ENCODE measurements around the gene RPS6KC1. TPM values are rescaled to one million over a fixed set of nuclear protein-coding genes. Genes with fewer than 3 reads are reported as not detected.

The RPS6KC1 gene, protein sequence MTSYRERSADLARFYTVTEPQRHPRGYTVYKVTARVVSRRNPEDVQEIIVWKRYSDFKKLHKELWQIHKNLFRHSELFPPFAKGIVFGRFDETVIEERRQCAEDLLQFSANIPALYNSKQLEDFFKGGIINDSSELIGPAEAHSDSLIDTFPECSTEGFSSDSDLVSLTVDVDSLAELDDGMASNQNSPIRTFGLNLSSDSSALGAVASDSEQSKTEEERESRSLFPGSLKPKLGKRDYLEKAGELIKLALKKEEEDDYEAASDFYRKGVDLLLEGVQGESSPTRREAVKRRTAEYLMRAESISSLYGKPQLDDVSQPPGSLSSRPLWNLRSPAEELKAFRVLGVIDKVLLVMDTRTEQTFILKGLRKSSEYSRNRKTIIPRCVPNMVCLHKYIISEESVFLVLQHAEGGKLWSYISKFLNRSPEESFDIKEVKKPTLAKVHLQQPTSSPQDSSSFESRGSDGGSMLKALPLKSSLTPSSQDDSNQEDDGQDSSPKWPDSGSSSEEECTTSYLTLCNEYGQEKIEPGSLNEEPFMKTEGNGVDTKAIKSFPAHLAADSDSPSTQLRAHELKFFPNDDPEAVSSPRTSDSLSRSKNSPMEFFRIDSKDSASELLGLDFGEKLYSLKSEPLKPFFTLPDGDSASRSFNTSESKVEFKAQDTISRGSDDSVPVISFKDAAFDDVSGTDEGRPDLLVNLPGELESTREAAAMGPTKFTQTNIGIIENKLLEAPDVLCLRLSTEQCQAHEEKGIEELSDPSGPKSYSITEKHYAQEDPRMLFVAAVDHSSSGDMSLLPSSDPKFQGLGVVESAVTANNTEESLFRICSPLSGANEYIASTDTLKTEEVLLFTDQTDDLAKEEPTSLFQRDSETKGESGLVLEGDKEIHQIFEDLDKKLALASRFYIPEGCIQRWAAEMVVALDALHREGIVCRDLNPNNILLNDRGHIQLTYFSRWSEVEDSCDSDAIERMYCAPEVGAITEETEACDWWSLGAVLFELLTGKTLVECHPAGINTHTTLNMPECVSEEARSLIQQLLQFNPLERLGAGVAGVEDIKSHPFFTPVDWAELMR
- total RNA-seq: 9.3 TPM
- long read RNA-seq, full-length matches to known transcripts: 12 of 39 reads
- long read RNA-seq, partial matches to known transcripts: 4 of 39 reads
- long read RNA-seq, other reads (novel, unspliced or antisense): 23 of 39 reads

DNA sequence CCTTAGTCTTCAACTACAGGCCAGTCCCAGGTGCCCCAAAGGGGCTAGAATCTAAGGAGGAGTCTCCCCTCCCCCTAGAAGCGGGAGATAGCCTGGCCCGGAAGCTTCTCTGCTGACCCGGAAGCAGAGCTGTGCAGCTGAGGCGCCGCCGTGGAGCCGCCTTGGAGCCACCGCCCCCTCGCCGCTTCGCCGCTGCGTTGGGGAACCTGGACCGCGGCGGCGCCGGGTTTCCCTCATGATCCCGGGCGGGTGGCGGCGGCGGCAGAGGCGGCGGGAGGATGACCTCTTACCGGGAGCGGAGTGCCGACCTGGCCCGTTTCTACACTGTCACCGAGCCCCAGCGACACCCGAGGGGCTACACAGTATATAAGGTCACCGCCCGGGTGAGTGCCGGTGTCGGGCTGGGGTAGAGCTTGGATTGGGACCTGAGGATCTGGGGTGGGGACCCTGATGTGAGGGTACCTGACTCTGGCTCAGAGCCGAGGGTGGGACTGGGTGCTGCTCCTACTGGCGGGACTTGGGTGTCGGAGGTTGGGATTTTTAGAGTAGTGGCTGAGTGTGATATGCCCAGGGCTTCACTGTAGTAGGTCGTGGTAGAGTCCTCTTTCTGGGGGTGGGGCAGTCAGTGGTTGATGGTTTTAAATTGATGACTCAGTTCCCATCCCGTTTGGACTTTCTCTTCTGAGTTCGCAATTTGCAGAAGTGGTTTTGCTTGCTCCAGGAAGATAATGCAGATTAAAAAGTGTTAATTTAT is at the start of gene RPS6KC1:
Gene RPS6KC1 (plus strand): TSS at position 115 of the 754 bp plus-strand sequence. CDS start 164 bp downstream, at position 279.
- intact Hi-C loops (cut with micrococcal nuclease): no loop called here
- DNase-seq: peak; percentile 86
- Histone ChIP-seq H3K4me3 (peak within 1 kb of the TSS; percentile 89), H3K27me3 (ENCODE audit: low read depth) (peaks cover 32% of the 10 kb centered on the region), H3K36me3 (no peaks in the 10 kb centered on the region), H3K9me3 (replicated peaks) (no peaks in the 10 kb centered on the region), H3K27ac (replicated peaks) (peak within 1 kb of the TSS; percentile 86), H3K4me1 (peaks cover 35% of the 10 kb centered on the region)
- TF ChIP-seq, protein P1, sequence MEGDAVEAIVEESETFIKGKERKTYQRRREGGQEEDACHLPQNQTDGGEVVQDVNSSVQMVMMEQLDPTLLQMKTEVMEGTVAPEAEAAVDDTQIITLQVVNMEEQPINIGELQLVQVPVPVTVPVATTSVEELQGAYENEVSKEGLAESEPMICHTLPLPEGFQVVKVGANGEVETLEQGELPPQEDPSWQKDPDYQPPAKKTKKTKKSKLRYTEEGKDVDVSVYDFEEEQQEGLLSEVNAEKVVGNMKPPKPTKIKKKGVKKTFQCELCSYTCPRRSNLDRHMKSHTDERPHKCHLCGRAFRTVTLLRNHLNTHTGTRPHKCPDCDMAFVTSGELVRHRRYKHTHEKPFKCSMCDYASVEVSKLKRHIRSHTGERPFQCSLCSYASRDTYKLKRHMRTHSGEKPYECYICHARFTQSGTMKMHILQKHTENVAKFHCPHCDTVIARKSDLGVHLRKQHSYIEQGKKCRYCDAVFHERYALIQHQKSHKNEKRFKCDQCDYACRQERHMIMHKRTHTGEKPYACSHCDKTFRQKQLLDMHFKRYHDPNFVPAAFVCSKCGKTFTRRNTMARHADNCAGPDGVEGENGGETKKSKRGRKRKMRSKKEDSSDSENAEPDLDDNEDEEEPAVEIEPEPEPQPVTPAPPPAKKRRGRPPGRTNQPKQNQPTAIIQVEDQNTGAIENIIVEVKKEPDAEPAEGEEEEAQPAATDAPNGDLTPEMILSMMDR (IDR thresholded peaks at IDR 0.05; ENCODE audit: borderline replicate concordance): peak; percentile 27

DNA sequence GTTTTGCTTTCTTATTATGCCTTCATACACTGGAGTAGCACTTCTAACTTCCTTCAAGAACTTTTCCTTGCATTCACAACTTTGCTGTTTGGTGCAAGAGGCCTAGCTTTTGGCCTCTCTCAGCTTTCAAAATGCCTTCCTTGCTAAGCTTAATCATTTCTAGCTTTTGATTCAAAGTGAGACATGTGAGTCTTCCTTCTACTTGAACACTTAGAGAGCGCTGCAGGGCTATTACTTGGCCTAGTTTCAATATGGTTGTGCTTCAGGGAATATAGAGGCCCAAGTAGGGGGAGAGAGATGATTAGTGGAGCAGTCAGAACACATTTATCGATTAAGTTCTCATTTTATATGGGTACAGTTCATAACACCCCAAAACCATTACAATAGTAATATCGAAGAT is 47.8 kb upstream of the RPS6KC1 start:
- DNase-seq: no peak
- no peaks in the 10 kb centered on the region for H3K4me1 ChIP-seq
- no peaks in the 10 kb centered on the region for H3K9me3 ChIP-seq (replicated peaks)
- intact Hi-C loops (cut with micrococcal nuclease): no loop called here
- no peak overlapping the region for H3K27ac ChIP-seq (replicated peaks)
- peaks cover 85% of the 10 kb centered on the region for H3K36me3 ChIP-seq
- no peaks in the 10 kb centered on the region for H3K27me3 ChIP-seq (ENCODE audit: low read depth)
- H3K4me3 ChIP-seq: no peak overlapping the region
- TF ChIP-seq, protein P1 (IDR thresholded peaks at IDR 0.05; ENCODE audit: borderline replicate concordance): no peak

DNA sequence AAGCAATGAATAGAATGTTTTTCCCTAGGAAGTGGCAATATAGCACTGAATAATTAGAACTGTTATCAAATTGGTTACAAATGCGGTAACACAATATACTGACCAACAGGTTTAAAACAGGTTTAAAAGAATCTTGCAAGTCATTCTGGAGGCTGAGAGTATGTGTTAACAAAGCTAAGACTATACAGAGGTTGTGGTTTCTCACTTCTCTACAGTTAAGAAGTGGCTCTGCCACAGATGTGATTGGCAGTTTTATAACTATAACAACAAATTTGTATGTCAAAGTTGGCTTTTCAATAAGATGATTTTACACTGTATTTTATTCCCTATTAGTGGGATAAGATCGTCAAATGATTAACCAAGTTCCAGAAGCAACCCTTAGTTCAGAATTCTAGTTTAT is 42.5 kb upstream of the RPS6KC1 start:
- no peak for DNase-seq
- Histone ChIP-seq H3K9me3 (replicated peaks) (no peaks in the 10 kb centered on the region), H3K36me3 (peaks cover 75% of the 10 kb centered on the region), H3K4me1 (peaks cover 16% of the 10 kb centered on the region), H3K4me3 (no peak overlapping the region), H3K27ac (replicated peaks) (no peak overlapping the region), H3K27me3 (ENCODE audit: low read depth) (no peaks in the 10 kb centered on the region)
- intact Hi-C loops (cut with micrococcal nuclease): no loop called here
- TF ChIP-seq, protein P1 (IDR thresholded peaks at IDR 0.05; ENCODE audit: borderline replicate concordance): no peak

DNA sequence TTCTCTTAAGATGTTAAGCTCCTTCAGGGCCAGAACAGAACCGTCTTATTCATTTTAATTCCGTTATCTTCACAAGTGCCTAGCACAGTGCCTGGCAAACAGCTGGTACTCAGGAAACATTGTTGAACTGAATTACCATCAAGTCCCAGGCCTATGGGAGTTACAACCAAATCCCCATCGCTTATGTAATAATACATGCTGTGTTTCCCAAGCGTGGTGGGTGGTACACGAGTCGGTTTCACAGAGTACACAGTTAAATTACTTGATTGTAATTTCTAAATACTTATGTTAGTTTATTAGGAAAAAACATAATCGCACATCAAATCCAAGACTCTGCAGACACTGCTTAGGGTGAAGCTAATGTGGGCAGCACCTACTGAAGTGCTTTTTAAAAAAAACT is 36.4 kb upstream of the RPS6KC1 start:
- intact Hi-C loops (cut with micrococcal nuclease): no loop called here
- H3K27me3 ChIP-seq (ENCODE audit: low read depth): no peaks in the 10 kb centered on the region
- DNase-seq: no peak
- H3K4me1 ChIP-seq: peaks cover 39% of the 10 kb centered on the region
- peaks cover 19% of the 10 kb centered on the region for H3K36me3 ChIP-seq
- H3K9me3 ChIP-seq (replicated peaks): no peaks in the 10 kb centered on the region
- H3K27ac ChIP-seq (replicated peaks): peak overlapping the region; percentile 96
- peak overlapping the region; percentile 92 for H3K4me3 ChIP-seq
- TF ChIP-seq, protein P1 (IDR thresholded peaks at IDR 0.05; ENCODE audit: borderline replicate concordance): no peak

All from left ventricle myocardium inferior (tissue), 1 donor.